HG03520 (cell line): Measurements from ENCODE around the gene AGR2.
A peak's percentile ranks its signal among the peaks of the same experiment; 100 is the strongest.

Experiments
- ATAC-seq: cut with Tn5 transposase; IDR thresholded peaks from one replicate; pipeline ENCODE4 v1.9.1; 2021; ENCODE audit warnings: mild to moderate bottlenecking, moderate library complexity; ENCODE audit not compliant: unreplicated experiment

AGR2 gene

GRCh38 chr7:16813232-16813616 lies 8.4 kb upstream of the AGR2 start:
- ATAC-seq: no peak

- ATAC-seq: no peak
Measured at GRCh38 chr7:16812542-16813231, 7.9 kb upstream of the AGR2 start.

- ATAC-seq: no peak
Measured at GRCh38 chr7:16811551-16811950, 6.8 kb upstream of the AGR2 start.

GRCh38 chr7:16810573-16810972 lies 5.8 kb upstream of the AGR2 start:
- ATAC-seq: no peak

GRCh38 chr7:16810112-16810511 lies 5.3 kb upstream of the AGR2 start:
- no peak for ATAC-seq

- no peak for ATAC-seq
Measured at GRCh38 chr7:16805441-16805840, 642 bp upstream of the AGR2 start.

- ATAC-seq: no peak
Measured at GRCh38 chr7:16803881-16804673, 722 bp downstream of the AGR2 start.

GRCh38 chr7:16803125-16803524 lies 1.7 kb downstream of the AGR2 start:
- ATAC-seq: no peak

GRCh38 chr7:16801579-16801978 lies 3.2 kb downstream of the AGR2 start:
- no peak for ATAC-seq

- peak; percentile 78 for ATAC-seq
Measured at GRCh38 chr7:16801111-16801542, 3.7 kb downstream of the AGR2 start.

GRCh38 chr7:16795624-16796023 lies 9.2 kb downstream of the AGR2 start:
- no peak for ATAC-seq

GRCh38 chr7:16794986-16795385 lies 9.8 kb downstream of the AGR2 start:
- no peak for ATAC-seq

GRCh38 chr7:16791905-16792698 lies 12.7 kb downstream of the AGR2 start:
- ATAC-seq: no peak

GRCh38 chr7:16791071-16791470 lies 13.7 kb downstream of the AGR2 start:
- no peak for ATAC-seq

GRCh38 chr7:16787127-16787526 lies 17.7 kb downstream of the AGR2 start:
- ATAC-seq: no peak

GRCh38 chr7:16786257-16786656 lies 18.5 kb downstream of the AGR2 start:
- ATAC-seq: no peak

- ATAC-seq: no peak
Measured at GRCh38 chr7:16785846-16786245, 19.0 kb downstream of the AGR2 start.

GRCh38 chr7:16785321-16785720 lies 19.5 kb downstream of the AGR2 start:
- no peak for ATAC-seq

GRCh38 chr7:16780596-16780995 lies 24.2 kb downstream of the AGR2 start:
- no peak for ATAC-seq

GRCh38 chr7:16779051-16779450 lies 25.7 kb downstream of the AGR2 start:
- no peak for ATAC-seq

- ATAC-seq: no peak
Measured at GRCh38 chr7:16778476-16778875, 26.3 kb downstream of the AGR2 start.

GRCh38 chr7:16776053-16776452 lies 28.7 kb downstream of the AGR2 start:
- ATAC-seq: no peak
